ENCODE data around the gene IL1RAPL2.
"Not testable (repeated sequence)": the region's sequence is repeated elsewhere in the genome, so short reads cannot be mapped to it uniquely, and the experiment has no call there.

Gene IL1RAPL2

GRCh38 chrX:104565791-104566680, at the start of gene IL1RAPL2:
Gene IL1RAPL2, plus strand, starts transcription at chrX:104566199.
- peak; percentile 23 for DNase-seq (ENCODE audit: low spot score)

GRCh38 chrX:104522386-104522785, 43.6 kb upstream of the IL1RAPL2 start:
- no peak for DNase-seq (ENCODE audit: low spot score)

GRCh38 chrX:104523858-104524257, 42.1 kb upstream of the IL1RAPL2 start:
- no peak for DNase-seq (ENCODE audit: low spot score)

GRCh38 chrX:104539081-104539480, 26.9 kb upstream of the IL1RAPL2 start:
- DNase-seq (ENCODE audit: low spot score), result no peak

- not testable (repeated sequence) for DNase-seq (ENCODE audit: low spot score)
These were observed 23.6 kb upstream of the IL1RAPL2 start for GRCh38 chrX:104542447-104542846.

- DNase-seq (ENCODE audit: low spot score), result no peak
These were observed 1.7 kb upstream of the IL1RAPL2 start for GRCh38 chrX:104564335-104564734.

- DNase-seq (ENCODE audit: low spot score), result no peak
These were observed 887 bp upstream of the IL1RAPL2 start for GRCh38 chrX:104564921-104565703.

- DNase-seq (ENCODE audit: low spot score), result no peak
These were observed 892 bp downstream of the IL1RAPL2 start for GRCh38 chrX:104566681-104567501.

GRCh38 chrX:104567506-104567905, 1.5 kb downstream of the IL1RAPL2 start:
- no peak for DNase-seq (ENCODE audit: low spot score)

GRCh38 chrX:104568304-104568915, 2.4 kb downstream of the IL1RAPL2 start:
- DNase-seq (ENCODE audit: low spot score), result no peak

- DNase-seq (ENCODE audit: low spot score), result no peak
These were observed 52.3 kb downstream of the IL1RAPL2 start for GRCh38 chrX:104618106-104618895.

GRCh38 chrX:104621781-104622180, 55.8 kb downstream of the IL1RAPL2 start:
- no peak for DNase-seq (ENCODE audit: low spot score)

- DNase-seq (ENCODE audit: low spot score), result no peak
These were observed 75.2 kb downstream of the IL1RAPL2 start for GRCh38 chrX:104641176-104641575.

GRCh38 chrX:104647084-104647483, 81.1 kb downstream of the IL1RAPL2 start:
- DNase-seq (ENCODE audit: low spot score), result no peak

- no peak for DNase-seq (ENCODE audit: low spot score)
These were observed 93.2 kb downstream of the IL1RAPL2 start for GRCh38 chrX:104659005-104659744.

GRCh38 chrX:104660092-104660491, 94.1 kb downstream of the IL1RAPL2 start:
- no peak for DNase-seq (ENCODE audit: low spot score)

GRCh38 chrX:104662694-104663093, 96.7 kb downstream of the IL1RAPL2 start:
- DNase-seq (ENCODE audit: low spot score), result no peak

- no peak for DNase-seq (ENCODE audit: low spot score)
These were observed 99.7 kb downstream of the IL1RAPL2 start for GRCh38 chrX:104665691-104666090.

- DNase-seq (ENCODE audit: low spot score), result no peak
These were observed 102.6 kb downstream of the IL1RAPL2 start for GRCh38 chrX:104668550-104668949.

- no peak for DNase-seq (ENCODE audit: low spot score)
These were observed 103.1 kb downstream of the IL1RAPL2 start for GRCh38 chrX:104669063-104669462.

Measured in HuH-7.5 (cell line).